8988T (cell line): Measurements from ENCODE around the gene ITPR1.
"Not testable (repeated sequence)": the region's sequence is repeated elsewhere in the genome, so short reads cannot be mapped to it uniquely, and the experiment has no call there.

Experiments used
- DNase-seq: peaks from one replicate; pipeline ENCODE4 v3.0.0; 2011

ITPR1 gene

DNA sequence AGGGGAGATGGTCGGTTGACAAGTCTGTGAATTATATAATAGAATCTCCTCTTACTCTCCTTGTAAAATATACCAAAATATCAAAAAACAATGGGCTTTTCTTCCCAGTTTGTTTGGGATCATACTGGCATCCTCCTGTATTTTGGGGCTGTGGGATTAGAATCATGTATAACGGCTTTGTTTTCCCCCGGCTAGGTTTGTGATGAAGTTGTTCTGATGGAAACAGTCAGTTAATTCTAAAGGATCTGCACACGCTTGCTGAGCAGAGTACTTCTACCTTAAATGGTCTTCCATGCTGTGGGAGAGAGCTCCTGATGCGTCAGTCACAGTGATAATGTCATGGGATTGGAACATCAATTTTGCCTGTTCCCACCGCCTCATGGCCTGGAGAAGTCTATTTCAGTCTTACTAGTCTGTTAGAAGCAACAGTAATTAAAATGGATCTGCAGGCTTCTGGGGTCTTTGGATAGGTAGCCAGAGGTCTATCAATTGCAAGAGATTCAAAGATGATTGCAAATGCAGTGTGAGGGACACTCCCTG is 81.3 kb downstream of the ITPR1 start:
- no peak for DNase-seq

DNA sequence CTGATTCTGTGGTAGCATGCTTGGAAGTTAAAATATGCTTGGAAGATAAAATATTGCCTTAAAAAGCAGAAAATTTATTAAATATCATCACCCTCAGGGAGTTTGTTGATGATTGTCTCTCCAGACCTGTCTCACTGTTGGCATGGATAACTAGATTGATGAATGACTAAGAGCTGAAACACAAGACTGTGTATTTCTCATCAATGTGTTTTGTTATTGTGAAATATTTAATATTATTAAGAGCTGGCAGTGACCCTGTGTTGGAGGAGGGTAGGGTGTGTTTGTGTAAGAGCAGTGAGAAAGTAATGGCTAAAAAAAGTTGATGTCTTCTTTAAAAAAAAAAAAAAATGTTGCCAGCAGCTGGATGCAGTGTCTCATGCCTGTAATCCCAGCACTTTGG is 82.2 kb downstream of the ITPR1 start:
- DNase-seq: no peak

DNA sequence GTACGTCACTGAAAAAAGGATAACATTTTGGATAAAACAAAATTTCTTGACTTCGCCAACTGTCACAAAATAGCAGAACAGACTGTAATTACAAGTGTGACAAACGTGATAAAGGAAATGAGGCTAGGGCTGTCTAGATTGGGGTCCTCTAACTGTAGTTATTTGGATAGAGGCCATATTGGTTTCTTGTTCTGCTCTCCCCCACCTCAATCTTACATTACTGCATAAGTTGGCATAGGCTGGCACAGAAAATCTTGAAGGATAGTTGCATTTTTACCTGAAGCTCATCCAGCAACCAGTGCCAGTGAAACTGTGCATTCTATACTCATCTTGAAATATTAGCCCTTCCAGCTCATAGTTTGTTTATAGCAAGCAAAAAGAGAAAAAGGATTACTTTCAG is 84.6 kb downstream of the ITPR1 start:
- no peak for DNase-seq

DNA sequence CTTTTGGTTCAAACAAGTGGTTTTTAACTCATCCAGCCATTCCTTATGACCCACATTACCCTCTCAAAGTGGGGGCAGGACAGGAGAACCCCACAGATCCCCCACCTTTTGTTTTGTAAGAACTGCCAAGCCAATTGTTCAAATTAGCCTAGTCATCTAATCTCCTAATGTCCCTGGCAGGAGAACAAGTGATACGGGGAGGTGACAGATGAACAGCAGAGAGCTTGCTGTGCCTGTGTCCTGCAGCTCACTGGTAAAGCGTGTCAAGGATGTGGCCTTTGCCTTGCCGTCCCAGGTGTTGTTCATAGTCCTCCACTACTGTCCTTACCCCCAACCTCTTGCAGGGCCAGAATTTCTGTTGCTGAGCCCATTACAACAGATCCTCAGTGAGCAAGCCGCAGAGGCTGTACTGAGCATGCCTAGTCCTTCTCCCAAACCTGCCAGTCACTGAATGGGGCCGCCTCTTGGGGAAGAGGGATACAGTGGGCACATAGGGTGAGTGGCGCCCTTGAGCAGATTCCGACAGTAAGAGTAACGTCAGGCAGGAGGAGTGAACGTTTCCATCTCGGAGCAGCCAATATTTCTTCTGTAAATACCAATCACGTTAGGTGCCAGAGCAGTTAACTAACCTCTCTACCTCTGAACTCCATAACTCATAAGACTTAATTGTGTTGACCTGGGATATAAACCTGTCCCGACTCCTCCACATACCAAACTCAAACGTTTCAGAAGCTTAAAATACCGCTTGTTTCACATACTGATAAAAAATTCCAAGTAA is 87.4 kb downstream of the ITPR1 start:
- no peak for DNase-seq

DNA sequence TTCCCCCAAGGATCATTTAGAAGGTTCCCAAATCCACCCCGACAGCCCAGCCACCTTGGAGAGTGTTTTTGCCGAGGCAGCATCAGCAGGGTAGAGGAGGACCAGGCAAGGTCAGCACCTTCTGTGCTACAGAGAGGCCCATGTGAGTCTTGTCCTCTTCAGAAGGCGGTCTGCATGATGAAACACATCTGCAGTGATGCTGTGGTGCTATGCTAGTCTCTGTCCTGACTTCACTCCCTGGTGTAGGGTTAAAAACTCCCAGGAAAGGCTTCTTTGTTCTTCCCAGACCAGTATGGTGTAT is 87.9 kb downstream of the ITPR1 start:
- DNase-seq: no peak

DNA sequence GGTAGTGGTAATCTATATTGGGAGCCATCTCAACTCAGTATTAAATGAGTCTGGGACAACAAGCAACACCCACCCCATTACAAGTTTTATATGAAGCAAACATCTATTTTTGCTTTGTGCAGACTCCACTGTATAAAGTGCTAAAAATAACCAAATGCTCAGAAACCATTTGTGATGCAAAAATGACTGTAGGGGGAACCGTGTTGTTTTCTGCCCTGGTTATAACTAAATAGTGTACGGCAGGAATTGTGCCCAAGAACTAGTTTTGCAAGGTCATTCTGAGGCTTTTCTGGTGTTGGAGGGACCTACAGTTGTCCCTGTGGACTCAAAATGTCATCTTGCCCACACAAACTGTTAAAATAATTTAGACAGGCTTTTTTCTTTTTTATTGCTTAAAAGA is 88.3 kb downstream of the ITPR1 start:
- DNase-seq: no peak

DNA sequence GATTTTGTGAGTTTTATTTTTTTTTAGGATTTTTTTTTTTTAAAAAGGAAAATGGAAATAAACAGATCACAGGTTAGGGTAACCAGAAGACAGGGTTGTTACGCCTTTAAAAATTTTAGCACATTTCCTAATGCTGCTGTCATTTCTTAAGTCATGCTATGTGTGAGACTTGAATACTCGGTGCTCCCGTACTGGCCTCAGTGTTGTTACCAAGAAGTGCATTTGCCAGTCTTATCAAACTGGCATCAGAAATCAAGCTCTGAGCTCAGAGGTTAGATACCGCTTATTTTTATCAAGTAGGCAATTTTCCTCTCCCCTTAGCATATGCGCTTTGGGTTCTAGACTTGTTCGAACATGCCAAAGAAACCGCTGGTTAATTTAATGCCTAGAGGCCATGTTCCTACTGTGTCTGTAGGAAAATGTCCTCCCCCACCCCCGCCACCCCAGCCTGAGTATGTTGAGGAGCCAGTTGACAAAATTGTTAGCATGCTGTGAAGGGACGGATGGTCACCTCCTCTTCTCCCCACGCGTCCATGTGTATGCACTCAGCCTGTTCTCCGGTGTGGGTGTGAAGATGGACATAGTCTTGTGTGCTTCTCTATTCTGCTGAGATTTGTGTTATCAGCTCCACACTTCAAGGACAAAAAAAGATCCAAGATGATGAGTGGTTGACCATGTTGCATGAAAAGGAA is 88.9 kb downstream of the ITPR1 start:
- DNase-seq: no peak

DNA sequence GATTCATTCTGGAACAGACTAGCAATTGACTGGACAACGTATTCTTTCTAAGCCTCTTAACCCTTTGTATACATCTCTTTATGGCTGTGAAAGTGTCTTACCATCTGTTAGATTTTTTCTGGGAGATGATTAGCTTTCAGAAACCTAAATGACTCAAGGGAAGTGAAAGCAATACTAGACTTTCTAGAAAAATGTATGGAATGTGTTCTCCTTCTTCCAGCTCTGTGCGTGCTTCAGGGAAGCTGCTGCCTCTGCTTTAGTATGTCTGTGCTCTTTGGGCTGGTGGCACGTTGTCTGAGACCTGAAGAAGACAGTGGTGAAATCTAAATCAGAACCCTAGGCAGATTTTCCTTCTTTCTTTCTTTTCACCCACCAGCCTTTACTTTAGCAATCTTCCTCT is 89.5 kb downstream of the ITPR1 start:
- no peak for DNase-seq

DNA sequence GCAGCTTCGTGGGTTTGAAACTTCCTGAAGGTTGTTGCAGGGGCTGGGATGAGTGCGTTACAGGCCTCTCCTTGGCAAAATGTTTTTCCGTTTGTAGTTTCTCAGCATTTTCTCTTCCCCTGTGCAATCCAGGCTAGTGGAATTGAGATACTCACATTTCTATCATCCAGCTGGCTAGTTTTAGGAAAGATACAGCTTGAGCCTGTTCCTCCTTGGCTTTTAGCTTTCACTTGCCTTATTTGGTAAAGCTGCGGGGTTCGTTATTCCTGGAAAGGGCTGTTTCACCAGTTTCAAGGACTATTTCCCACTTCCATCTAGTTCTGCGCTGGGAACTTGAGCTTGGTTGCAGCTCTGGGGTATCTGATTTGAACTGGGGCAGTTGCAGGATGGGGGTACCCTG is 90.3 kb downstream of the ITPR1 start:
- DNase-seq: no peak

DNA sequence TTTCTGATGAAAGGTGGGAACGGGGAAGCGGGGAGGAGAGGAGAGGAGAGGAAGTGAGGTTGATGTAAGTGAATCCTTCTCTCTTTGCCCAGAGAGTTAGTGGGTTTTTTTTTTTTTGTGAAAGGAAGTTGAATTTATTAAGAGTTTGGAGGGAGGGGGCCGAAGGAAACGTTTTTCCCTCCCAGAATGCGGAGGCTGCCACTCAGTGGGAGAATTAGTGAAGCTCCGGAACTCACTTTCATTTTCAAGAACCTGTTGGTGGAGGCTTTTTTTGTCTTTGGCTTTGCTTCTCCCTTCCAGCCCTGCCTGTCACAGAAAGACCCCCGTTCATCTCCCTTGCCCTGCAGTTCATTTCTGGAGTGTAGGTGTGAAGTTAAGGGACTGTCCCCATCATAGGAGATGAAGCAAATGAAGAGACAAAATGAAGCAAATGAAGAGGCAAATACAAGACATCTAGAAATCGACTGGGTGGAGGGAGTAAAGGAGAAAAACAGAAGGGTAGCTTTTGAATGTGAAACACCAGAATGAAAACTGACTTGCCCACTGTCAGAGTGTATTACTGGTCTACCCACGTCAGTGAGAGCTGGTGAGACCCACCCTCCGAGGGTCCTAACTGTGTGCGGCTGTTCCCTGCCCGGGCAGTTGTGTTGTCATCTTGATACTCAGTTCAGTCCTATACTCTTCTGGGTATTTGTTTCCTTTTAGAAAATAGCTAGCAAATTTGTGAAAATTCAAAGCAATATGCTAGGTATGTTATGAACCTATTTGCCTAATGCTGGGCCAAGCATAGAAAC is 91.5 kb downstream of the ITPR1 start:
- DNase-seq: no peak

DNA sequence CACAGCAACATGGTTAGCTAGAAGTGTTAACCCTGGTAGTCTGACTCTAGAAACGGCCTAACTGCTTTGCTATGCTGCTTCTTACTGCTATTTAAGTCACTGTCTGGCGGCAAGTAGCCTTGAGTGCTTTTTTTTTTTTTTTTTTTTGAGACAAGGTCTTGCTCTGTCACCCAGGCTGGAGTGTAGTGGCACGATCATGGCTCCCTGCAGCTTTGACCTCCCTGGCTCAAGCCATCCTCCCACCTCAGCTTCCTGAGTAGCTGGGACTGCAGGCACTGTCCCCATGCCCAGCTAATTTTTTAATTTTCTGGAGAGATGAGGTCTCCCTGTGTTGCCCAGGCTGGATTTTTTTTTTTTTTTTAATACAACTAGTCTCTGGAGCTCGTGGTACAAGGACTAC is 93.2 kb downstream of the ITPR1 start:
- DNase-seq: no peak

DNA sequence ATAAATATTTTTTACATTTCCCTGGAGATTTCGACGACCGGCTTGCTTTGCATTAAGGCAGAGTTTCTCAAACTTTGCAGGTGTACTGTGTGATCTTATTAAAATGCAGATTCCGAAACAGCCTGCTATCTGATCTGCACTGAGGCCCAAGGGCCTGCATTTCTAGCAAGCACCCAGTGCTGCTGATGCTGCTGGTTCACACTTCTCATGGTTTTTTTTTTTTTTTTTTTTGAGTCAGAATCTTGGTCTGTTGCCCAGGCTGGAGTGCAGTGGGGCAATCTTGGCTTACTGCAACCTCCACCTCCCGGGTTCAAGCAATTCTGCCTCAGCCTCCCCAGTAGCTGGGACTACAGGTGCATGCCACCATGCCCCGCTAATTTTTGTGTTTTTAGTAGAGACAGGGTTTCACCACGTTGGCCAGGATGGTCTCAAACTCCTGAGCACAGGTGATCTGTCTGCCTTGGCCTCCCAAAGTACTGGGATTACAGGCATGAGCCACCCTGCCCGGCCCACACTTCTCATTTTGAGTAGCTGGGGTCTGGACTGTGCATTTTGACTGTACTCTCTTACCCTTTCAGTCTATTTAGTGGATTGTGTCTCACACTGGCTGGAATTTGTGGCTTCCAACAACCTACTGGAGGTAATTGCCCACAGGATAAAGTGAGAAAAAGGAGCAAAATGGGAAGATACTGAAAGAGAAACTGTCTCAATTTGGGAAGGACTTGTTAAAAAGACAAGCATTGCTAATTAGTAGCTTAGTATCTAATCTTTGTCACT is 94.1 kb downstream of the ITPR1 start:
- no peak for DNase-seq

DNA sequence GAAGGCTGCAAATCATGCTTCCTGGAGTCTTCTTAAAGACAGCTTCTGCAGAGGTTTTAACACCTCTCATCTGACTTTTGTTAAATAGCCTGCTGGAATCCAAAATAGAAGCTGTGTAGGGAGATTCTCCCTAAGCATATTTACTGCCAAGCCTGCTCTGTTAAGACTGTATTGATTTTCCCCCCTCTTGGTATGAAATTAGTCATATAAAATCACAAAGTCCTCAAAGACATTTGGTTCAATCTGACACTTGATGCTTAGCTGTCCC is 94.6 kb downstream of the ITPR1 start:
- no peak for DNase-seq

DNA sequence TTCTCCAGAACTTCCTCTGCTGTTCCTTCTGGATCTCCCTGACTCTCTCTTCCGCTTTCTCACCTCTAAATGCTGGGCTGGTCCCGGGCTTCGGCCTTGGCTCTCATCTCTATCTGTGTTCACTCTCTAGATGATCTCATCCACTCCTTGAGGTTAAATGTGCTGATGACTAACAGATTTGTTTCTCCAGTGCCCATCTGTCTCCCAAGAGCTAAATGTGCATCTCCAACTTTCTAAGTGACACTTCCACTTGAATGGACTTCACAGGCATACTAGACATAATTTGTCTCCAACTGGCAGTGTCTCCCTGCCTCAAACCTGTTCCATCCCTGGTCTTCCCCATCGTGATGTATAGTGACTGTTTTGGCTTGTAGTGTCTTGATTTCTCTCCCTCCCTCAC is 95.3 kb downstream of the ITPR1 start:
- DNase-seq: no peak

DNA sequence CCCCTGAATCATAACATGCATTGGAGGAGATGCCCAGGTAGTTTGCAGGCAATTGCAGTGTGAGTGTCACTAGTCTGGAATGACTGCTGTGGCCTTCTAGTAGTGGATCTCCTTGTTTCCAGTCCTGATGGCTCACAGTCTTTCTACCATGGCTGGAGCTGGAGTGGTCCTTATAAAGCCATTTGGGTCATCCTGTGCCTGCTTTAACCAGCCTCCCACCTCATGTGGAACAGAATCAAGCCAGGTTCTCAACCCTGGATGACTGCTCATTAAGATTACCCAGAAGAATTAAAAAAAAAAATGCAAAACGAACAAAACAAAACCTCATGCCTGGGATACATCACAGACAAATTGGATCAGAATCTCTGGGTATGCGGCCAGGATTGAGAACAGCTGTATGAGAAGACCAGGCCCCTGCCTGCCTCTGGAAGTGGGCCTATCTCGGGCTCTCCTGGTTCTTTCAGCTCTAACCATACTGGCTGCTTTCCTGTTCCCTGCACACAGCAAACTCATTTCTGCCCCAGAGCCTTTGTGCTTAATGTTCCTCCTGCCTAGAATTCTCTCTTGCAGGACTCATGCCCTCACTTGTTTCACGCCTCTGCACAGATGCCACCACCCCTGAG is 96.4 kb downstream of the ITPR1 start:
- no peak for DNase-seq

DNA sequence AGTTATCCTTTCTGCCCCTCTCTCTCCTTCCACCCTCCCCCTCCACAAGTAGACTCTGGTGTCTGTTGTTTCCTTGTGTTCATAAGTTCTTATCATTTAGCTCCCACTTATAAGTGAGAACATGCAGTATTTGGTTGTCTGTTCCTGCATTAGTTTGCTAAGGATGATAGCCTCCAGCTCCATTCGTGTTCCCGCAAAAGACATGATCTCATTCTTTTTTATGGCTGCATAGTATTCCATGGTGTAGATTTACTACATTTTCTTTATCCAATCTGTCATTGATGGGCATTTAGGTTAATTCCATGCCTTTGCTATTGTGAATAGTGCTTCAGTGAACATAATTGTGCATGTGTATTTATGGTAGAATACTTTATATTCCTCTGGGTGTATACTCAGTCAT is 97.7 kb downstream of the ITPR1 start:
- DNase-seq: not testable (repeated sequence)

DNA sequence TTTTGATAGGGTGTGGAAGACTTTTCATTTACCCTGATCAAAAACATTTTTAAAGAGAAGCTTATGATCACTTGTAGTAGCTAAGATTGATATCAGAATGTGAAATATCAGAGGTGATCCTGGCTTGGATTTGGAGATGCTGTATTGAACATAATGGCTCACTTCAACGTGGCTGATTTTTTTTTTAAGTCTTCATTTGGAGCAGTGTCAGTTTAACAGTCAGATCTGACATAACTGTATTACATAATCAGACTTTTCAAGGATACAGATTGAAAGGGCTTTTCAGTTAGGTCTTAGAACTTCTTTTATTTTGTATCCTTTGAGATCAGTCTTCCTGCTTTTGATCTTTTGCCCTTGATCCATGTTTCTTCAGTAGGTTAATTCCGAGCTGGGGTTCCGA is 98.5 kb downstream of the ITPR1 start:
- DNase-seq: no peak

DNA sequence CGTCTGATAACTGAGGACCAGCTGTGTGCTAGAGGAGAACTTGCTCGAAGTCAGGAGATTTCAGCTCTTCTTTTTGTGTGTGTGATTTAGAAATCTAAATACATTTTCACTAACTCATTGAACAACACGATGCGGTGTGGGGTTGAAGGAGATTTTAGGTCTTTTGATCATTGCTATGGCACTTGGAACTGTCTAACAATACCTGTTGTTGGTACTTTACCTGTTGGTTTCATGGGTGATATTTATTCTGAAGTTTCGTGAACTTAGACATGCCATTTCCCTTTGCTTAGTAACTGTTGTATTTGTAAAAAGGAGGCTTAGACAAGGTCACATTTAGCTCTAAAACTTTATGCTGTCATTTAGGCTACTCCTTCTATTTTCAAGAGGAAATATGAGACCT is 99.9 kb downstream of the ITPR1 start:
- DNase-seq: no peak

DNA sequence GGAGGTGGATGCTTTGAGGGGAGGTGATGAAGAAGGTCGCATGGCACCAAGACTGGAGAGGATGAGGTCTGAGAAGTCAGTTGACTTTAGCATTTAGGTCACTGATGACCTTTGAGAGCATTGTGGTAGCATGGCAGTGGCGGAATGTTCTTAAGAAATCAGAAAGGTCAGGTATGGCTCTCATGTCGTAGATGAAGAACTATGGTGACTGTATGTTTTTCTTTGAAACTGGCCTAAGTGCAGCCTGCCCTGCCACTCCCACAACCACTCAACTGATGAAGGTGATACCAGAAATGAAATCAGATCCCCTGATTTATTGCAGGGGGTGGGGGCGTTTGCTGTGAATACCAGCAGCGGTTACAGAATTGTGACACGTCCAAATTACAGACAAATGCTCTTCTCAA is 102.6 kb downstream of the ITPR1 start:
- DNase-seq: no peak

DNA sequence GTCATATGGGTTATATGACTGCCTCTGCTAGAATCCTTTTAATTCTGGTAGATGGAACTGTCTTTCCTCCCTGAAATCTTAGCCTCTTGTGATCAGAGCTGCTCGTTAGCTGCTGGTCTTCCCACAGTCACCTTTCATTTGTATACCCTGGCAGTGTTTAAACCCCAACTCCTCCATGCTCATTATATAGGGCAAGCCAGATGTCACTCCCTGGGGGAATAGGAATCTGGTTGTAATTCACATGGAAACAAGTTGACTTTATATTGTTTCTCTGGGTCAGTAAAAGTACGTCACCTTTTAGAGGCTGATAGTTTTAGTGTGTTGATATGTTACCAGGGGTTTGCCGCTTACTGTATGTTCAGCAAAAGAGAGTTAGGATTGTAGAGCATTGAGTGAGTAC is 103.5 kb downstream of the ITPR1 start:
- no peak for DNase-seq

DNA sequence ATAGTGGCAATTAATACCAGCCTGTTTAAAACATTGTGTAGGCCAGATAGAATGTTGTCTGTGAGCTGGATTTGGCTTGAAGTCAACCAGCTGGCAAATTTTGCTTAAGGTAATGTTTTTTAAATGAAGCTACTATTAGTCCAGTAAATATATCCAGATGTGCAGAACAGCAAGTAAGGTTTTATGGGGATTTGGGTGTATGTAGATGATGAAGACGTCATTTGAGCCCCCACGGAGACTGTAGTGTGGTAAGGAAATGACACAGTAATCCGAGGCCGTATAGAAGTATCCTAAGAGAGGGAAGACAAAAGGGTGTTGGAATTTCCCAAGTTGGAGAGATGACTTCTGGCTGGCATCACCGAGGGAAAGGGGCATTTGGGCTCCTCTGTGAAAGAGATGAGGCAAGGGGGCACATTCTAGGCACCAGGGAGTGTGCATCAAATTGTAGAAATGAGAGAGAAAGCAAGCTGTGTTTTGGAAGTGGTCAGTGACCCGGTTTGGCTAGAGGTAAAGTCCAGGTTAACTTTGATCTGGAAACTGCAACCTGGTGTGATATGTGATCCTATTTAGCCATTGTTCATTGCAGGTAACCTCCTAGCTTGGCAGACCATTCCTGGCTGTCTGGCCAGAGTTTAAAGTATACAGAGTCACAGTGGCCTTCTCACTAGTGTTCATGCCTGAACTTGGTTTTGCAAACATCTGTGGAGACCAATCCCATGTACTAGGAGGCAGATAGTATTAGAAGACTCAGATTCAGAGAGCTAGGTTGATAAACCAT is 104.2 kb downstream of the ITPR1 start:
- no peak for DNase-seq

DNA sequence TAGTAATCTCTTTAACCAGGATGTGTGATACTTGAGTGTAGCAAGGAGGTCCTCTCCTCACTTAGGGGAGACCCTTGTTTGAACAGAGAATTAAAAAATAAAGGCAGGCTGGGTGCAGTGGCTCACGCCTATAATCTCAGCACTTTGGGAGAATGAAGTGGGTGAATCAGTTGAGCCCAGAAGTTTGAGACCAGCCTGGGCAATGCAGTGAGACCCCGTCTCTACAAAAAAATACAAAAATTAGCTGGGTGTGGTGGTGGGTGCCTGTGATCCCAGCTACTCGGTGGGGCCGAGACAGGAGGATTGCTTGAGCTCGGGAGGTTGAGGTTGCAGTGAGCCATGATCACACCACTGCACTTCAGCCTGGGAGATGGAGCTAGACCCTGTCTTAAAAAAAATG is 105.1 kb downstream of the ITPR1 start:
- DNase-seq: not testable (repeated sequence)
